Measurements from ENCODE around the gene ALKBH8. TPM values are rescaled to one million over a fixed set of nuclear protein-coding genes. Genes with fewer than 3 reads are reported as not detected.
A peak's percentile ranks its signal among the peaks of the same experiment; 100 is the strongest.

Gene ALKBH8
- total RNA-seq, 1 experiment from 2014 or later, result 6.8 TPM

DNA sequence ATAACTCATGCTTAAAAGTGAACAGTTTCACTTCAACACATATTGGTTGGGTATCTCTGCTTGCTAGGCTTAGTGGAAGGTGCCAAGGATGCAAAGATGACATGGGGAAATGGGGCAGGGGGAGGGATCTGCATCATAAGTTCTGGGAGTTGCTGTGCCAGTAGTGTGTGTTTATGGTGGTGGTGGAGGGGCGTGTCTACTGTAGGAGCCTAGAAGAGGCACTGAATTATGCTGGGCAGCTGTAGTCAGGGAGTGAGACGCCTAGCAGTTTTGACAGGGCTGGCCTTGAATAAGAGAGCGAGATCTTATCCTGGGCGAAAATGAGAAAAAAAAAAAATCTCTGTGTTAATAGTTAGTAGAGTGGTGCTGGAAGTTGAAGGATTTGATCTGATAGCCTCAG is 28.4 kb upstream of the ALKBH8 start:
- Mint-ChIP-seq H3K9me3 (ENCODE audit: low read depth, unreplicated experiment) (no peaks in the 10 kb centered on the region), H3K4me1 (ENCODE audit: low read depth, unreplicated experiment) (peaks cover 8% of the 10 kb centered on the region), H3K27ac (ENCODE audit: unreplicated experiment) (no peak overlapping the region), H3K4me3 (ENCODE audit: low read depth, unreplicated experiment) (no peak overlapping the region), H3K36me3 (ENCODE audit: insufficient read depth, unreplicated experiment) (peaks cover 14% of the 10 kb centered on the region), H3K27me3 (ENCODE audit: unreplicated experiment) (peaks cover 49% of the 10 kb centered on the region)
- TF ChIP-seq, protein P1, sequence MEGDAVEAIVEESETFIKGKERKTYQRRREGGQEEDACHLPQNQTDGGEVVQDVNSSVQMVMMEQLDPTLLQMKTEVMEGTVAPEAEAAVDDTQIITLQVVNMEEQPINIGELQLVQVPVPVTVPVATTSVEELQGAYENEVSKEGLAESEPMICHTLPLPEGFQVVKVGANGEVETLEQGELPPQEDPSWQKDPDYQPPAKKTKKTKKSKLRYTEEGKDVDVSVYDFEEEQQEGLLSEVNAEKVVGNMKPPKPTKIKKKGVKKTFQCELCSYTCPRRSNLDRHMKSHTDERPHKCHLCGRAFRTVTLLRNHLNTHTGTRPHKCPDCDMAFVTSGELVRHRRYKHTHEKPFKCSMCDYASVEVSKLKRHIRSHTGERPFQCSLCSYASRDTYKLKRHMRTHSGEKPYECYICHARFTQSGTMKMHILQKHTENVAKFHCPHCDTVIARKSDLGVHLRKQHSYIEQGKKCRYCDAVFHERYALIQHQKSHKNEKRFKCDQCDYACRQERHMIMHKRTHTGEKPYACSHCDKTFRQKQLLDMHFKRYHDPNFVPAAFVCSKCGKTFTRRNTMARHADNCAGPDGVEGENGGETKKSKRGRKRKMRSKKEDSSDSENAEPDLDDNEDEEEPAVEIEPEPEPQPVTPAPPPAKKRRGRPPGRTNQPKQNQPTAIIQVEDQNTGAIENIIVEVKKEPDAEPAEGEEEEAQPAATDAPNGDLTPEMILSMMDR (IDR thresholded peaks at IDR 0.05; ENCODE audit: unreplicated experiment), result no peak
- DNase-seq, result no peak
- intact Hi-C loops (cut with micrococcal nuclease; ENCODE audit: unreplicated experiment), result no loop called here
- CTCF ChIA-PET, result no interaction called here
- BruUV-seq (replicated peaks), result no TSS peak

DNA sequence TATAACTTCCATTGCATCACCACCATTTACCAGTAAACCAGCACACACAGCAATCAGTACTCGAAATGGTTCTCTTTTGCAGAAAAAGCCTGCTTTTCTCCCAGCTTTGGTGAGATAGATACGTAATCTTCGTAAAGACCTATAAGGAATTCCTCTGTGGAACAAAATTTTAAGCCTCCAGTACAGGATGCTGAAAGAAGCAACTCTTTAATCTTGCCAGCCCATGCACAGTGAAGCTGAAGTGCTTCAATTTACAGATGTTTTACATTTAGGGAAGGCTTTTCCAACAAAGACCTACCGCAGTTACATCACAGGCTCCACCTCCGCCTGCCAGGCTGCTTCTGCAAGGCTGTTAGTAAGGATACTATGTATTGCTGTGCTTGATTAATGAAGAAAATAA is 27.3 kb upstream of the ALKBH8 start:
- no TSS peak for BruUV-seq (replicated peaks)
- Mint-ChIP-seq H3K9me3 (ENCODE audit: low read depth, unreplicated experiment) (no peaks in the 10 kb centered on the region), H3K27ac (ENCODE audit: unreplicated experiment) (no peak overlapping the region), H3K4me3 (ENCODE audit: low read depth, unreplicated experiment) (no peak overlapping the region), H3K4me1 (ENCODE audit: low read depth, unreplicated experiment) (peaks cover 8% of the 10 kb centered on the region), H3K27me3 (ENCODE audit: unreplicated experiment) (peaks cover 61% of the 10 kb centered on the region), H3K36me3 (ENCODE audit: insufficient read depth, unreplicated experiment) (peaks cover 14% of the 10 kb centered on the region)
- TF ChIP-seq, protein P1 (IDR thresholded peaks at IDR 0.05; ENCODE audit: unreplicated experiment), result no peak
- CTCF ChIA-PET, result no interaction called here
- DNase-seq, result no peak
- intact Hi-C loops (cut with micrococcal nuclease; ENCODE audit: unreplicated experiment), result no loop called here

GRCh38 chr11:107592231-107592590 is 26.7 kb upstream of the ALKBH8 start:
- DNase-seq, result no peak
- BruUV-seq (replicated peaks), result no TSS peak
- intact Hi-C loops (cut with micrococcal nuclease; ENCODE audit: unreplicated experiment), result no loop called here
- Mint-ChIP-seq H3K4me1 (ENCODE audit: low read depth, unreplicated experiment) (peaks cover 8% of the 10 kb centered on the region), H3K27me3 (ENCODE audit: unreplicated experiment) (peaks cover 67% of the 10 kb centered on the region), H3K4me3 (ENCODE audit: low read depth, unreplicated experiment) (peak overlapping the region; percentile 82), H3K36me3 (ENCODE audit: insufficient read depth, unreplicated experiment) (peaks cover 14% of the 10 kb centered on the region), H3K27ac (ENCODE audit: unreplicated experiment) (no peak overlapping the region), H3K9me3 (ENCODE audit: low read depth, unreplicated experiment) (no peaks in the 10 kb centered on the region)
- CTCF ChIA-PET, result interaction anchor here (1.2 kb wide), 1 partner anchor 97 kb away, joined by 3 read pairs; no protein-coding TSS in a partner anchor
- TF ChIP-seq, protein P1 (IDR thresholded peaks at IDR 0.05; ENCODE audit: unreplicated experiment), result no peak

- no peak overlapping the region for H3K27ac Mint-ChIP-seq (ENCODE audit: unreplicated experiment)
- peak overlapping the region; percentile 82 for H3K4me3 Mint-ChIP-seq (ENCODE audit: low read depth, unreplicated experiment)
- H3K9me3 Mint-ChIP-seq (ENCODE audit: low read depth, unreplicated experiment), result no peaks in the 10 kb centered on the region
- peak; percentile 3 for DNase-seq
- CTCF ChIA-PET, result interaction anchor here (0.9 to 1.2 kb wide), 2 partner anchors 20 to 98 kb away, joined by 3 read pairs; no protein-coding TSS in a partner anchor
- peaks cover 69% of the 10 kb centered on the region for H3K27me3 Mint-ChIP-seq (ENCODE audit: unreplicated experiment)
- peaks cover 8% of the 10 kb centered on the region for H3K4me1 Mint-ChIP-seq (ENCODE audit: low read depth, unreplicated experiment)
- peaks cover 14% of the 10 kb centered on the region for H3K36me3 Mint-ChIP-seq (ENCODE audit: insufficient read depth, unreplicated experiment)
- intact Hi-C loops (cut with micrococcal nuclease; ENCODE audit: unreplicated experiment), result no loop called here
- BruUV-seq (replicated peaks), result no TSS peak
- TF ChIP-seq, protein P1 (IDR thresholded peaks at IDR 0.05; ENCODE audit: unreplicated experiment), result no peak
These were observed 26.1 kb upstream of the ALKBH8 start for GRCh38 chr11:107591378-107592230.

All from Calu3 (cell line).